Large intestine (tissue), 3 donors: ENCODE results near the gene DNPEP. TPM values are rescaled to one million over a fixed set of nuclear protein-coding genes. Genes with fewer than 3 reads are reported as not detected.

Source experiments
- DNase-seq, 2 donors: peaks; one replicate each; pipeline versions ENCODE4 v3.0.0 to v3.0.0-alpha.2; 2013
- H3K27ac ChIP-seq: one replicate; pipeline ENCODE4 v1.5.1; 2013; ENCODE audit warnings: low read length
- H3K27me3 ChIP-seq: 2 replicates; pipeline ENCODE4 v1.6.1; 2013; ENCODE audit warnings: low read length; ENCODE audit not compliant: control insufficient read depth, insufficient read depth
- H3K36me3 ChIP-seq: 2 replicates; pipeline ENCODE4 v1.6.1; 2013; ENCODE audit warnings: low read length; ENCODE audit not compliant: control insufficient read depth, insufficient read depth
- H3K4me1 ChIP-seq: one replicate; pipeline ENCODE4 v1.6.1; 2013; ENCODE audit warnings: low read length; ENCODE audit not compliant: control insufficient read depth, insufficient read depth
- H3K4me3 ChIP-seq: one replicate; pipeline ENCODE4 v1.5.1; 2013; ENCODE audit warnings: low read length
- H3K9me3 ChIP-seq: one replicate; pipeline ENCODE4 v1.6.1; 2013; ENCODE audit warnings: mild to moderate bottlenecking, low read depth, low read length, moderate library complexity; ENCODE audit not compliant: control insufficient read depth
- WGBS: methylation state at CpG from one replicate; pipeline ENCODE4 v1.1.5; 2013; ENCODE audit warnings: low lambda C conversion rate; ENCODE audit not compliant: insufficient coverage; 5-methylcytosine and 5-hydroxymethylcytosine counted together
- polyA plus RNA-seq: library from polyadenylated mRNA; unstranded; fragments of 120-200 nt; gene quantifications from one replicate; pipeline ENCODE4 v1.2.1, GENCODE V29; 2013

DNPEP gene
- polyA plus RNA-seq, 1 donor, result 149 TPM

DNA sequence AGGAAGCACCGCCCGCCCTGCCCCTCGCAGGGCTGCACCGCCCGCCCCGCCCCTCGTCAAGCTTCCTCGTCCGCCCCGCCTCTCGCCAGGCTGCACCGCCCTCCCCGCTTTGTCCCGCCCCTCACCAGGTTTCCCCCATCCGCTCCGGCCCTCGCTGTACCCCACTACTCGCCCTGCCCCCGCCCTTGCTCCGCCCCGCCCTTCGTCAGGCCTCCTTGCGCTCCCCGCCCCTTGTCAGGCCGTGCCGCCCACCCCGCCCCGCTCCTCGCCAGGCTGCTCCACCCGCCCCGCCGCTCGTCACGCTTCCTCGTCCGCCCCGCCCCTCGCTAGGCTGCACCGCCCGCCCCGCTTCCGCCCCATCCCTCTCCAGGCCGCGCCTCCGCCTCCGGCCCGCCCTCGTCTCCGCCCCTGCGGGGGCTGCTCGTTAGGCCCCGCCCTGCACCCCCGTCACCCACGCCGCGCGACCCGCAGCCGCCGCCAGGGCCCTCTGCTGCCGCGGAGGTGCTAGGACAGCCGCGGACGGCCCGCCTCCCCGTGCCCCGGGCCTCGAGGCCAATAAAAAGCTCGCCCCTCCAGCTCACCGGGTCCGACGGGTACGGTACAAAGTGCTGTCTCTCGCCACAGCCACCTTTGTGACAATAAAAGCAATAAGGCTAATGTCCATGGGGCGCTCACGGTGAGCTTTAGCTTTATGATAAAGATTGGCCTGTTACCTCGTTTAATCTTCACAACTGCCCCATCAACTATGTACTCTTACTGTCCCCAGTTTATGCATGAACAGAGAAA lies 602 bp upstream of the DNPEP start:
- no CpG with 5 or more reads among the region's 78 CpGs for WGBS
- Histone ChIP-seq H3K4me1 (peaks cover 31% of the 10 kb centered on the region), H3K36me3 (peaks cover 33% of the 10 kb centered on the region), H3K27me3 (no peaks in the 10 kb centered on the region), H3K4me3 (peak overlapping the region; percentile 35), H3K27ac (peak overlapping the region; percentile 90), H3K9me3 (no peaks in the 10 kb centered on the region)
- peak; percentile 97 to 99 for DNase-seq

DNA sequence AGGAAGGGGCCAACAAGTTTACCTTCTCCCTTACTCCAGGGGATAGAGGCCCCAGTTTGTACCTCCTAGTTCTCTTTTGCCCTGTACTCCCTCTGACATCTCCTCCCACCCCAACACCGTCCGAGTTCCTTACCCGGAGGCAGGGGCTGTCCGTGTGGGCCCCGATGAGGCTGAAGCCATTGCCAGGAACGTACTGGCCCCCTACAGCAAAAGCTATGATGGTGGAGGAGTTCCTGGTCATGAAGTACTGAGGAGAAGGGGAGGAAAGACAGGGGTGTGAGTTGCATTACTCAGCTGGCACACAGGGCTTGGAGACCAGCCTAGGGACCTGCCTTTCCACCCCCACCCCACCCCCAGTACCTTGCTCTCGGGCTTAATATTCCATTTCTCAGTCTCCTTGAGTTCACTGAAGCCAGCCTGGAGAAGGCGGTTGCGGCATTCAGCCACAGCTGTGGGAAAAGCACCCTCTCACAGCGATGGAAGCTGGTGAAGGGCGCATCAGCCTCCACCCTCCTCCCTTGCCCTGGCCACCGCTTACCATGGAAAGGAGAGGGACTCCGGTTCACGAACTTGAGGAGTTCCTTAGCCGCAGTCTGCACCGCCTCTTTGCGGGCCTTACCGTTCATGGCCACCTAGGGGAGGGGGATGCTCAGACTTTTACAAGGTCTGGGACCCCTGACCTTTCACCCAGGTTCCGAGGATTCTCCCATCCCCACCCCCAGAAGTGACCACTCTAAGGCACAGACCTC lies 1.0 kb downstream of the DNPEP start:
- Histone ChIP-seq H3K27me3 (no peaks in the 10 kb centered on the region), H3K27ac (peak overlapping the region; percentile 100), H3K36me3 (peaks cover 49% of the 10 kb centered on the region), H3K9me3 (no peaks in the 10 kb centered on the region), H3K4me3 (peak overlapping the region; percentile 93), H3K4me1 (peaks cover 31% of the 10 kb centered on the region)
- WGBS, result no CpG with 5 or more reads among the region's 19 CpGs
- DNase-seq, result no peak

DNA sequence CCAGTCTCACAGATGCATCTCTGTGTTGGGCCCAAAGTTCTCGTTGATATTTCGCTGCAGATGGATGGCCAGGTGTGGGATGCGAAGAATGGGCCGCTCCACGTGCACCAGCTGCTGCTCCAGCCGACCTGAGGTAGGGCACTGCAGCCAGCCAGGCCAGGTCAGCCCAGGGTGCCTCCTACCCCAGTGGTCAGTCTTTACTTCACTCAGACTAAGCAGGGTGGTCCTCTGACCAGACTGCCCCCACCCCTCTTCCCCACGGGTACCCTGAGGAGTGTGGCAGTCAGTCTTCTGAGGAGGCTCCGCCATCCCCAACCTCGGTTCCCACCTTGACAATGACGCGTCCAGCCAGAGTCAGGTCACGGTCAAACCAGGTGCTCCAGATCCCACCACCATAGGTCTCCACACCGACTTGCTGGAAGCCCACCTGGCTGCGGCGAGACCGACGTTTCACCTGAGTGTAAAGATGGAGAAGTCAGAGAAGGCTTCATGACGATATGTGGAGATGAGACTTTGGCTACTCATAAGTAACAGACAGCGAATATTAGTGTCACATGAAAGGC lies 1.7 kb downstream of the DNPEP start:
- Histone ChIP-seq H3K4me1 (peaks cover 31% of the 10 kb centered on the region), H3K4me3 (peak overlapping the region; percentile 93), H3K36me3 (peaks cover 56% of the 10 kb centered on the region), H3K9me3 (no peaks in the 10 kb centered on the region), H3K27me3 (no peaks in the 10 kb centered on the region), H3K27ac (peak overlapping the region; percentile 100)
- no peak for DNase-seq
- WGBS, result no CpG with 5 or more reads among the region's 19 CpGs

DNA sequence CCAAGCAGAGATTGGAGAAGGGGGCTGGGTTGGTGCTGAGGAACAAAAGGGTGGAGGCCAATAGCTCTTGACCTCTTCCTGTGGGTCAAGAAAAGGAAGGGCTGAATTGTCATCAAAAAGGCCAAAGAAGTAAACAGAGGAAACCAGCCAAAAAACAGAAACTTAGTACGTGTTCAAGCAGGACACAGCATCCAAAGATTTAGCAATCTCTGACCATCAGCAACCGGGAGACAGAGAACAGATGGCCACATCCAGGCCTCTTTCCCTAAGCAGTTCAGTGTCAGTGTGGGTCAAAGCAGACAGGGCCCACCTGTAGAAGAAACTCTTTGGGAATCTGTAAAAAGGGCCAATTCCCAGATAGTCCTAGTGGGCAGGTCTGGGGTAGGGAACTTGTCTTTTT lies 2.9 kb downstream of the DNPEP start:
- Histone ChIP-seq H3K27me3 (no peaks in the 10 kb centered on the region), H3K27ac (no peak overlapping the region), H3K4me1 (peaks cover 27% of the 10 kb centered on the region), H3K4me3 (no peak overlapping the region), H3K9me3 (no peaks in the 10 kb centered on the region), H3K36me3 (peaks cover 65% of the 10 kb centered on the region)
- no peak for DNase-seq
- WGBS, result no CpG with 5 or more reads among the region's 2 CpGs

DNA sequence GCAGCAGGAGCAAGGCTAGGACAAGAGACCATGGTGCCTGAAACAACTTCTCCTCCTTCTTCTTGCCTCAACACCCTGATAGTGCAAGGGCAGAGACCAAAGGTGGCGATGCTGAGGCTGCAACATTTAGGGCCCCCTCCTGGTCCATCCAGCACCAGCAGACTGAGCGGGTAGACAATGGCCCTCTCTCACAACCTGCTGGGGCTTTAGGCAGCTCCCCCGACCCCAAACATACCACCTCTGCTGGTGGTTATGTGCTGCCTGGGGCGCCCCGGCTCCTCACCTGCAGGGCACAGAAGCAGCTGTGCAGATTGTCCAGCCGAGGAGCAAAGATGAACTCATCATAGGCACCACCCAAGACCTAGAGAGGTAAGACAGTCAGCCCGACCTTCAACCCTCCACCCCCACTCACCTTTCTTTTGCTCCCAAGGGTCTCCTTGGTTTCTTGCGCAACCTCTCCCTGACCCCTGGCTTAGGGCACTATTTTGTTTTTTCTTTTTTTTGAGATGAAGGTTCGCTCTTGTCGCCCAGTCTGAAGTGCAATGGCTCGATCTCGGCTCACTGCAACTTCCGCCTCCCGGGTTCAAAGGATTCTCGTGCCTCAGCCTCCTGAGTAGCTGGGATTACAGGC lies 3.5 kb downstream of the DNPEP start:
- no CpG with 5 or more reads among the region's 15 CpGs for WGBS

DNA sequence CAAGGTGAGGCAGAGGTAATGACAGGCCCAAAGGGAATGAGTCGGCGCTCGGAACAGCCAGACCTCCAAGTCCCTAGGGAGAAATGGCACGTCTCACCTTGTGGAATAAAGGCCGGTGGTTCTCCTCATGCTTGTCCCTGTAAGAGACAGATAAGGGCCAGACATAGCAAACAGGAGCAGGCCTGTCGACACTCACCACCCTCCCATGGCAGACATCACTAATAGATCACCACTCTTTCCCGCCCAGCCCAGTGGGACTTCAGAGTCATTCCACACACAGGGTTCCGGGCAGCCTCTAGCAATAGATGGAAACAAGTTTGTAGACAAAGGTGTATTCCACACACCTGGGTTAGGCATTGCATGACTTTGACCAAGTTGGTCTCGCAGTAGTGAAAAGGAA lies 6.3 kb downstream of the DNPEP start:
- Histone ChIP-seq H3K27me3 (no peaks in the 10 kb centered on the region), H3K4me1 (peaks cover 12% of the 10 kb centered on the region), H3K27ac (no peak overlapping the region), H3K4me3 (no peak overlapping the region), H3K9me3 (no peaks in the 10 kb centered on the region), H3K36me3 (peaks cover 73% of the 10 kb centered on the region)
- no peak for DNase-seq
- no CpG with 5 or more reads among the region's 9 CpGs for WGBS

More for the DNA sequence above, 3.5 kb downstream of the DNPEP start:
- no peak overlapping the region for H3K4me3 ChIP-seq
- no peaks in the 10 kb centered on the region for H3K9me3 ChIP-seq
- H3K4me1 ChIP-seq, result peaks cover 24% of the 10 kb centered on the region
- no peak for DNase-seq
- peaks cover 66% of the 10 kb centered on the region for H3K36me3 ChIP-seq
- no peak overlapping the region for H3K27ac ChIP-seq
- no peaks in the 10 kb centered on the region for H3K27me3 ChIP-seq

DNA sequence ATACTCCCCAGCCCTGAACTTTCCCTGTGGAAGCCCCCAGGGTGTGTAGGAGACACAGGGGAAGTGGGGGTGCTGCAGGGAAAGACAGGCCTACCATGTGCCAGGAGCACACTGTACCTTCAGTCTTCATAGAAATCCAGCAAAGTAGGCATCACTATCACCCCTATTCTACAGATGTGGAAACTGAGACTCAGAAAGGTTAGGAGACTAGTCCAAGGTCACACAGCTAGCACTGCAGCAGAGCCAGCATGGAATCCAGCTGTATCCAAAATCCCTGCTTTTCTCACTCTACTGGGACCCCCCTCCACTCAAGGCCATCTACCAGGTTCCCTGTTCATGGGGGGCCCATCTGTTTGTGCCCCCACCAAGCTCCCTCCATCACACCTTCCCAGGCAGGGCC lies 6.8 kb downstream of the DNPEP start:
- Histone ChIP-seq H3K36me3 (peaks cover 71% of the 10 kb centered on the region), H3K4me1 (peaks cover 7% of the 10 kb centered on the region), H3K27me3 (no peaks in the 10 kb centered on the region), H3K27ac (no peak overlapping the region), H3K9me3 (no peaks in the 10 kb centered on the region), H3K4me3 (no peak overlapping the region)
- no peak for DNase-seq

DNA sequence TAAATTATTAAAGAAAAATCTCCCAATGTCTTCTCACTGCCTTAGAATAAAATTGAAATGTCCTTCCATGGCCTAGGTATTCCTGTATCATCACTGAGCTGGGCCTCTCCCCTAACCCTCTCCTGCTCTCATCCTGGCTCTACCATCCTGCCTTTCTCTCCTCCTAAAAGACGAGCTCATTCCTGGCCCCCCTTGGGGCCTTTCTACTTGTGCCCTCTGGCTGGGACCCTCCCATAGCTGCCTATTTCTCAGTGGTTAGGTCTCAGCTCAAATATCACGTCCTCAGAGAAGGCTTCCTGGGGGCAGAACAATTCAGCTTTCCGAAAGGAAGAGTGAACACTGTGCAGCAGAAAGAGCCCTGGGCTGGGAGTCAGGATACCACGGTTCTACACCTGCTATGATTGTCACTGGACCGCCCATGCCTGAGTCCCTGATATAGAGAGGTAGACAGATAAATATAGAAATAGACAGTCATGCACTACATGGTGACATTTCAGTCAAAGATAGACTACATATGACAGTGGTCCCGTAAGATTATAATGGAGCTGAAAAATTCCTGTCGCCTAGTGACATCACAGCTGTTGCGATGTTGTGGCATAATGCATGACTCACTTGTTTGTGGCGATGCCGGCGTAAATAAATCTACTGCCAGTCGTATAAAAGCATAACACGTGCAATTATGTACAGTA lies 9.4 kb downstream of the DNPEP start:
- H3K4me1 ChIP-seq, result no peaks in the 10 kb centered on the region
- peaks cover 67% of the 10 kb centered on the region for H3K36me3 ChIP-seq
- H3K4me3 ChIP-seq, result no peak overlapping the region
- no peak for DNase-seq
- H3K27me3 ChIP-seq, result no peaks in the 10 kb centered on the region
- H3K9me3 ChIP-seq, result no peaks in the 10 kb centered on the region
- no peak overlapping the region for H3K27ac ChIP-seq
- WGBS, result 90% methylated on average over 6 of the region's 13 CpGs

DNA sequence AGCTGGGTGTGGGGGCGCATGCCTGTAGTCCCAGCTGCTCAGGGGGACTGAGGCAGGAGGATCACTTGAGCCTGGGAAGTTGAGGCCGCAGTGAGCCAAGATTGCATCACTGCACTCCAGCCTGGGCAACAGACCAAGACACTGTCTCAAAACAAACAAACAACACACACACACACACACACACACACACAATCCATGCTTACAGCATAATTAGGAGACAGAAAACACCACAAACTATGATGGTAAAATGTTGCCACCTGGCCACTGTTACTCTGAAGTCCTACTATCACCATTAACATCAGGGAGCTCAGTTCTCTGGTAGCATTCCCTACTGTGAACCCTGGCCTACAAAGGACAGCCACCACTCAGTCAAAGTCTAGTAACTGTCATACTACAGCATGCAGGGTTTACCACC lies 18.3 kb downstream of the DNPEP start:
- no CpG with 5 or more reads among the region's 2 CpGs for WGBS
- H3K4me3 ChIP-seq, result no peak overlapping the region
- H3K27ac ChIP-seq, result no peak overlapping the region

DNA sequence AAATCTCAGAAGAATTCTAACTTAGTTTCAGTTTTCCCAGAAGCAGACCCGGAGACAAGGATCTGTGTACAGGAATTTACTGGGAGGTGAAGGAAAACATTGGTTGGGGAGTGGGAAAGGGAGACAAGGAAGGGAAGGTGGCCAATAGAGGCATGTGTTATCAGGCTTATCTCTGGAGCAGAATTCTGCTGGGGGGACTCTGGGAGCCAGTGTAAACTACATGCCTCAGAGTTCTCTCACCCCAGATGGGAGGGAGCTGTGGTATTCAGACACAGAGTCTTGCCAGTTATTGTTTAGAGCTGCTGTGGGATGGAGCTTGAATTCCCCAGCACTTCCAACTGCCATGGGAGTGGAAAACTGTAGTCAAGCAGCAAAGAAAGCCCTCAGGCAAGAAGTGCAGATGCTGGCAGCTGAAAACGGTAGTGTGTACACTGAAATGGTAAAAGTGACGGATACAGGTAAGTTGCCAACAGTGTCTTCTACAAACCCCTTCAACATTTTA lies 19.0 kb downstream of the DNPEP start:
- peak overlapping the region; percentile 32 for H3K27ac ChIP-seq
- H3K27me3 ChIP-seq, result no peaks in the 10 kb centered on the region
- no peak overlapping the region for H3K4me3 ChIP-seq
- peak in 1 of 2 donors; percentile 34 for DNase-seq
- no peaks in the 10 kb centered on the region for H3K9me3 ChIP-seq
- peaks cover 6% of the 10 kb centered on the region for H3K36me3 ChIP-seq
- H3K4me1 ChIP-seq, result peaks cover 7% of the 10 kb centered on the region
- no CpG with 5 or more reads among the region's 3 CpGs for WGBS

More for the DNA sequence above, 18.3 kb downstream of the DNPEP start:
- Histone ChIP-seq H3K36me3 (peaks cover 13% of the 10 kb centered on the region), H3K27me3 (no peaks in the 10 kb centered on the region), H3K4me1 (peaks cover 7% of the 10 kb centered on the region), H3K9me3 (no peaks in the 10 kb centered on the region)
- DNase-seq, result peak in 1 of 2 donors; percentile 27
